Femur (tissue), 1 donor: ENCODE results near the gene ZNF473.

Experiments used
- DNase-seq: peaks from one replicate; pipeline ENCODE4 v3.0.0-alpha.2; 2017

ZNF473 gene

GRCh38 chr19:50025794-50026549 lies at the start of gene ZNF473:
Gene ZNF473, plus strand, starts transcription at chr19:50026005. Its CDS starts 5,078 bp downstream, at chr19:50031083.
- peak; percentile 98 for DNase-seq

DNA sequence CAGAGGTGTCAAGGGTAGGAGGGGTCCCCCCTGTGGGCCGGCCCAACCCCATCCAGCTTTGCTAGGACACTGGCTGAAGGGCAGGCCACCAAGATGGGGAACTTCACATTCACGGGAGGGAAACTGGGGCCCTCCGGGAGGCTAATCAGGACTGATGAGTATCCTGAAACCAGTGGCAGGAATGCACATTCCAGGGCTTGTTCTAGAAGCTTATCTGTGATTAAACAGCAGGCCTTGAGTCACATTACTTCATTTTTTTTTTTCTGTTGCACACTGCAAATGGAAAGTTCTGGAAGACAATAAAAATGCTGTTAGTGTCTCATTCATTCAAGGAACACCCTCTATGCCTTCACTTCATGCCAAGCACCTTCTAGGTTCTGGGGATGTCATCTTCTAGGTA lies 49.3 kb upstream of the ZNF473 start:
- no peak for DNase-seq

DNA sequence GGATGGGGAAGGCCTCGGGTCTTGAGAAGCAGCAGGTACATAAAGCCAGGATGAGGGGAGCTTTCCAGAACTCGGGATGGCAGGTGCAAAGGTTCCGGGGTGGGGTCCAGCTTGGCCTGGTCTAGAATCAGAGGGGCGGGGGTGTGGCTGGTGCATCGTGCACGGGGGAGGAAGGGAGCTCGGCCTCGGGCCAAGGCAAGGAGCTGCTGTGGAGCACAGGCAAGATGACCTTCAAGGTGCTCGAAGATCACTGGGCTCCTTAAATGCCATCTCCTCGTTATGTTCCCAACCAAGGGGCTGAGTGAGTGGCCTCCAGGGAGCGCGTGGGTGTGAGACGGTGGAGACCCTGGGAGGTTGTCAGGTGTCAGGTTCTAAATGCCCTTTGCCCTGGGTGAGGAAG lies 48.7 kb upstream of the ZNF473 start:
- no peak for DNase-seq

DNA sequence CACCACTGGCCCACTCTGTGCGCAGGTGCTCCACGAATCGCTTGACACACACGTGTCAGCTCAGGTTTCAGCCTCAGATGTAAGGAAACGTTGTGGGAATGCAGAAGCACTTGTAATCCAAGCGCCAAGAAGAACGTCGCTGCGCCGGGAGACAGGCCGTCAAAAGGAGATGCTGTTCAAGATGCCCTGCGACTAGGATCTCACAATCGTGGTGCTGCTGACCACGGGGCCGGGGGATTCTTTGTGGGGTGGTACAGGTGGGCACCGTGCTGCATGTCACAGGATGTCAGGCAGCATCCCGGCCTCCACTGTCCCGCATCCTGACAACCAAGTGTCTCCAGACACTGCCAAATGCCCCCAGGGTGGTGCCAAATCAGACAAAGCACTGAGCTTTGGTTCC lies 47.9 kb upstream of the ZNF473 start:
- no peak for DNase-seq

DNA sequence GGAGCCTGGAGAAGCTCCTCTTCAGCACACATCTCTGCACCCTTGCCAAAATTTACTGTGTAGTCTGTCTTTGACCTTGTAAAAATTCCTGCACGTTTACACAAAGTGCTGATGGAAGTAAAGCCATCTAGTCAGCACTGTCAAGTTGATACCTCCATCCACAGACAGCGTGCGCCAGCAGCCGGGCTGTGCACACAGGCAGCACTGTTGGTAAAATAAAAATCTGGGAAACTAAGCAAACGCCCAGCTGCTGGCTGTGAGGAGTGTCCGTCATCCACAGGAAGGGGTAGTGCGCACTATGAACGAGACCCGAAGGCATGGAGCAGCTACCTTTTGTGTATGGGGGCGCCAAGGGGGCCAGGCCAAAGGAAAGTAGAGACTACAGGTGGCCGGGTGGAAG lies 47.5 kb upstream of the ZNF473 start:
- DNase-seq: no peak

GRCh38 chr19:49981603-49982593 lies 43.9 kb upstream of the ZNF473 start:
- no peak for DNase-seq

DNA sequence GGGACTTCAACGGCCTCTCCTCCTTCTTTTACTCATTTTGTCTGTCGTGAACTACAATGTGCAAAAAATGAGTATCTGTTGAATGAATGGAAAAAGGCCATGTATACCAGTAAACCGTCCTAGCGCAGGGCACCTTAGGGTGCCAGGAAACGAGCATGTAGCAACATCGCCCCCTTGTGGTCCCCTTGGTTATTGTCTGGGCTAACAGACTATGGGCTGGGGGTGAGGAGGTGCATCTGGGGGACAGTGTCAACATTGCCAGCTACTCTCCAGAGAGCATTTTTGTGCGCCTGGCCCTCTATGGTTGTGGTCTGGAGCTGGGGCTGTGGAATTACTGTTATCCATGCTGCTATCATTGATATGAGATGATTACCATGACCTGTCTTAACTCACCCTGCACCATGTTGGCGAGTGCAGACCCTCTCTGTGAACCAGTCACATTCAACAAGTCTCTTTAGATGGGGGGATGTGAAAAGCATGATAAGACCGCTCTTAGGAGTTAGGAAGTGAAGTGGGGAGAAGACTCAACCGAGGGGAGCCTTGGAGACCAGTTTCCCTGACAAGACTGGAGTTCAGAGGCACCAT lies 42.1 kb upstream of the ZNF473 start:
- DNase-seq: peak; percentile 52

- no peak for DNase-seq
These were observed 41.3 kb upstream of the ZNF473 start for GRCh38 chr19:49984491-49984890.

DNA sequence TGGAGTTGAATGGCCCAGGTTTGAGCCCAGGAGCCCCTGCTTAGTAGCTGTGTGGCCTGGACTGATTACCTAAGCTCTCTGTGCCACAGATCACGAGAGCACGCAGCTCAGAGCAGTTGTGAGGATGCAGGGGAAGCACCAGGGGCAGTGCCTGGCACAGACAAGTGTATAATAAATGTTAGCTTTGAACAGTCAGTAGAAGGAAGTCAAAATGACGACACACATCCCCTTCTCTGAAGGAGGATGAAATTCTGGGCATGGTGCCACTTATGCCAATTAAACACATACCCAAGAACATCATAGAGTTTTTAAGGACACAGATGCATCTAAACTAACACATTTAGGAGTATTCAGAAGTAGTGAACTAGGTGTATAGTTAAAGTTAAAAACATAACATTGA lies 39.9 kb upstream of the ZNF473 start:
- no peak for DNase-seq

- no peak for DNase-seq
These were observed 39.5 kb upstream of the ZNF473 start for GRCh38 chr19:49986354-49986753.

- DNase-seq: peak; percentile 92
These were observed 38.6 kb upstream of the ZNF473 start for GRCh38 chr19:49987159-49987698.

- DNase-seq: no peak
These were observed 37.8 kb upstream of the ZNF473 start for GRCh38 chr19:49988007-49988406.

DNA sequence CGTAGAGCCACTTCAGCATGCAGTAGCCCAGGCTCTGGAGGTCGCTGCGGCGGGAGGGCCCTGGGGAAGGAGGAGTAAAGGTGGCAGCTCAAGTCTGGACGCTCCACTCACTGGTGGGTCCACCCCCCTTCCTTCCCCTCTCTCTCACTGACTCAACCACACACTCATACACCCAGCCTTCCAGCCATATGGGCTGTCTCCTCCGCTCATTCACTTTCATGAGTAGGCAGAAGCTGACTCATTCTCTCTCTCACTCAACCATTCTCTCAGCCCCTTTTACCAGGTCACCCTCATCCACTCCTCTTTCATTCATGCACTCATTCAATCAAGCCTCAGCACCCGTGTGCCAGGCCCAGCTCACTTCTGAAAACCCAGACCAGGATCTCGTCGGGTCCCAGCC lies 37.4 kb upstream of the ZNF473 start:
- no peak for DNase-seq

DNA sequence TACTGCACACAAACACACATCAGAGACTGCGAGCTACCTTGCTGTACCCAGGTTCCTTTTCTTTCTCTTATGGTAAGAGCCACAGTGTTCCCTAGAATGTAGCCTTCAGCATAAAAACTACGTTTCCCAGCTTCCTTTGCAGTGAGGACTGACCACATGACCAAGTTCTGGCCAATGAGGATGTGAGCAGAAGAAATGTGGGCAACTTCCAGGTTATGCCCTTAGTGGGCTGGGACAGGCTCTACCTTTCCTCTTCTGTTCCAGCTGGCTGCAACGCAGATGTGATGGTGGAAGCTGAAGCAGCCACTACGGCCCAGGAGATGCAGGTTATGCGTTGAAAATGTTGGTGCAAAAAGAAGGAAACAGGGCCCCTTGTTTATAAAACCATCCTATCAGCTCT lies 28.1 kb upstream of the ZNF473 start:
- DNase-seq: no peak

- DNase-seq: no peak
These were observed 26.3 kb upstream of the ZNF473 start for GRCh38 chr19:49999371-50000010.

- no peak for DNase-seq
These were observed 25.6 kb upstream of the ZNF473 start for GRCh38 chr19:50000038-50000840.

DNA sequence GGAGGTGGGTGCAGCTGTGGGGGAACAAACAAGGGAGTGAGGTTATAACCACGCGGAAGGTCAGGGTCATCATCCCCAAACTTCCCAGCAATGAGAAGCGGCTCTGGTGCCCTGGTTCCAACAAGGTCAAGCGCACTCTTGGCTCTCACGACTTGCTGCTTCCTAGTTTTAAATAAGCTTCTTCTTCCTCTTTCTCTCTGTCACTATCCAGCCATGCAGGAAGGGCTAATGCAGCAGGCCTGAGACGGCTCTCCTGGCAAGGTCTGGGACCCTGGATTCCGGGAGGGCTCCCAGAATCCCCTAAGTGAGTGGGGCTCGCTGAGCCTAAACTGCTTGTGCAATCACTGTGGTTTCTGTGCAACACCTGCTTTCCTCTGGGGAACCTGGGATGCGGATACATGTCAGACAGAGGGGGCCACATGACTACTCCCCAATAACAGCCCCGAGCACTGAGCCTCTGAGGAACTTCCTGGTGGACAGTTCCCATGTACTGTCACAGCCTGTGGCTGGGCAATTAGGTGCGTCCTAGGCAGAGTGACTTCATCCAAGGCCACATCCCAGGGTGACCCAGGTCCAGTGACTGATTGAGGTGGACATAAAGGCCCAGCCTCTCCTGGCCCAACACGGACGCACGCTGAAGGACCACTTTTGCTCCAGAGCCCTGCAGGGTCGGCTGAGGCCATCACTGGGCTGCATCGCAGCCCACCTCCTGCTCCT lies 24.8 kb upstream of the ZNF473 start:
- DNase-seq: no peak

DNA sequence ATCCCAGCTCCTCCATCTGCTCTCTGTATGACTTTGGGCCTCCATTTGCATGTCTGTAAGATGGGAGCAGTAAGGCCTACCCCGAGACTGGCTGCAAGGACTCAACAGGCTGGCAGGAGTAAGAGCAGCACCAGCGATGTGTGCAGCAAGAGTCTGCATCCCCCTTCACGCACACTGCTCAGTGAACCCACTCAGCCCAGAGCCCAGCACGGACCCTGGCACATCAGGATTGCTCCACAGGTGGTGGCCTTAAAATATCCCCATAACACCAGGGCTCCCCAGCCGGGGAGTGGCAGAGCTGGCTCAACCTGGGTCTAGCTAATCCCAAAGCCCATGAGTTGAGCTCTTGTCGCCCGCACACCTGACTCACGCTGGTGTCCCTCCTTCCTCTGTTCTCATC lies 24.0 kb upstream of the ZNF473 start:
- DNase-seq: no peak

- no peak for DNase-seq
These were observed 23.3 kb upstream of the ZNF473 start for GRCh38 chr19:50002386-50002960.

DNA sequence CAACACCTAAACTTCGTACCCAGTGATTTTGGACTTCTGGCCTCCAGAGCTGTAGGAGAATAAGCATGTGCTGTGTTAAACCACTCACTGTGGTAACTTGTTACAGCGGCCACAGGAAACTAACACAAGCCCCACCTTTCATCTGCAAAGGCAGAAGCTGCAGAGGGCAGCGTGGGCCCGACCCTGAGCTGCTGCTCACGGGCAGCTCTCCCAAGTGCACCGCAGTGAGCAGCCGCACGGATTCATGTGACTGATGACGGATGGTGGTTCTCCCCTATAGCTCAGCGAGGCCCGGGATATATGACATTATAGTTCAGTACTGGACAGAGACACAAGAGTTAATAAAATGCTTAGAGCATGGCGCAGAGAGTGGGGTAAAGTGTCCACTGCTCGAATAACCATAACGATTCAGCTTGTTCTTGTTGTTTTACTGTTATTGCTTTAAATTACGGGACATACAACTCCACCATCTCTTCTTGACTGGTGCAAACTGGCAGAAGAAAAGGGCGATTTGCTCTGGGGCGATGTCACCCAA lies 22.5 kb upstream of the ZNF473 start:
- DNase-seq: peak; percentile 39
